ENCODE measurements around the gene C1GALT1. TPM values are rescaled to one million over a fixed set of nuclear protein-coding genes. Genes with fewer than 3 reads are reported as not detected.

Gene C1GALT1
- total RNA-seq, 1 donor from 2014 or later: 33.9 TPM

GRCh38 chr7:7201578-7202374 is 19.4 kb downstream of the C1GALT1 start:
- no peak overlapping the region for H3K4me3 ChIP-seq
- ATAC-seq (peak; percentile 81), DNase-seq (peak; percentile 60)
- no peak overlapping the region for H3K27ac ChIP-seq
- H3K36me3 ChIP-seq: no peaks in the 10 kb centered on the region
- H3K9me3 ChIP-seq: no peaks in the 10 kb centered on the region
- intact Hi-C loops (cut with DNase I): no loop called here
- TF ChIP-seq CTCF (IDR thresholded peaks at IDR 0.05): no peak
- H3K27me3 ChIP-seq: no peaks in the 10 kb centered on the region
- peaks cover 3% of the 10 kb centered on the region for H3K4me1 ChIP-seq

GRCh38 chr7:7202375-7202720 is 20.0 kb downstream of the C1GALT1 start:
- no peak for DNase-seq
- H3K27me3 ChIP-seq: no peaks in the 10 kb centered on the region
- no peak for ATAC-seq
- TF ChIP-seq CTCF (IDR thresholded peaks at IDR 0.05): no peak
- H3K4me3 ChIP-seq: no peak overlapping the region
- peaks cover 3% of the 10 kb centered on the region for H3K4me1 ChIP-seq
- intact Hi-C loops (cut with DNase I): no loop called here
- no peaks in the 10 kb centered on the region for H3K9me3 ChIP-seq
- H3K36me3 ChIP-seq: no peaks in the 10 kb centered on the region
- no peak overlapping the region for H3K27ac ChIP-seq

GRCh38 chr7:7203813-7204575 is 21.6 kb downstream of the C1GALT1 start:
- TF ChIP-seq CTCF (IDR thresholded peaks at IDR 0.05): no peak
- Histone ChIP-seq H3K36me3 (no peaks in the 10 kb centered on the region), H3K9me3 (no peaks in the 10 kb centered on the region), H3K27ac (no peak overlapping the region), H3K27me3 (no peaks in the 10 kb centered on the region), H3K4me1 (peaks cover 3% of the 10 kb centered on the region), H3K4me3 (no peak overlapping the region)
- ATAC-seq (no peak), DNase-seq (no peak)
- intact Hi-C loops (cut with DNase I): no loop called here

GRCh38 chr7:7207876-7208275 is 25.5 kb downstream of the C1GALT1 start:
- ATAC-seq: no peak

GRCh38 chr7:7208520-7208919 is 26.2 kb downstream of the C1GALT1 start:
- Histone ChIP-seq H3K27ac (no peak overlapping the region), H3K36me3 (no peaks in the 10 kb centered on the region), H3K4me1 (no peaks in the 10 kb centered on the region), H3K27me3 (no peaks in the 10 kb centered on the region), H3K4me3 (no peak overlapping the region), H3K9me3 (no peaks in the 10 kb centered on the region)
- TF ChIP-seq CTCF (IDR thresholded peaks at IDR 0.05): no peak
- DNase-seq (no peak), ATAC-seq (no peak)
- intact Hi-C loops (cut with DNase I): no loop called here

More at GRCh38 chr7:7207876-7208275, 25.5 kb downstream of the C1GALT1 start:
- no peak overlapping the region for H3K27ac ChIP-seq
- H3K4me3 ChIP-seq: no peak overlapping the region
- no peaks in the 10 kb centered on the region for H3K4me1 ChIP-seq
- intact Hi-C loops (cut with DNase I): no loop called here
- no peak for DNase-seq
- no peaks in the 10 kb centered on the region for H3K9me3 ChIP-seq
- no peak for TF ChIP-seq CTCF (IDR thresholded peaks at IDR 0.05)
- no peaks in the 10 kb centered on the region for H3K36me3 ChIP-seq
- no peaks in the 10 kb centered on the region for H3K27me3 ChIP-seq
